ENCODE results near the gene ERCC6L.

Gene ERCC6L

GRCh38 chrX:72265263-72265662 lies 26.4 kb upstream of the ERCC6L start:
- DNase-seq (ENCODE audit: low read depth, low spot score) = no peak

GRCh38 chrX:72262077-72262476 lies 23.2 kb upstream of the ERCC6L start:
- in situ Hi-C loops (cut with HindIII; ENCODE audit: low sequenced_read_pairs) = no loop called here
- no peak for TF ChIP-seq CTCF (IDR thresholded peaks at IDR 0.05; ENCODE audit: low read depth, low read length)
- no peak overlapping the region for H3K4me3 ChIP-seq (ENCODE audit: low read depth, low read length)
- DNase-seq (ENCODE audit: low read depth, low spot score) = no peak

More at GRCh38 chrX:72265263-72265662, 26.4 kb upstream of the ERCC6L start:
- H3K4me3 ChIP-seq (ENCODE audit: low read depth, low read length) = no peak overlapping the region
- no peak for TF ChIP-seq CTCF (IDR thresholded peaks at IDR 0.05; ENCODE audit: low read depth, low read length)
- in situ Hi-C loops (cut with HindIII; ENCODE audit: low sequenced_read_pairs) = no loop called here

GRCh38 chrX:72260448-72260847 lies 21.6 kb upstream of the ERCC6L start:
- no peak for TF ChIP-seq CTCF (IDR thresholded peaks at IDR 0.05; ENCODE audit: low read depth, low read length)
- no peak for DNase-seq (ENCODE audit: low read depth, low spot score)
- H3K4me3 ChIP-seq (ENCODE audit: low read depth, low read length) = no peak overlapping the region
- in situ Hi-C loops (cut with HindIII; ENCODE audit: low sequenced_read_pairs) = no loop called here

- in situ Hi-C loops (cut with HindIII; ENCODE audit: low sequenced_read_pairs) = no loop called here
- H3K4me3 ChIP-seq (ENCODE audit: low read depth, low read length) = no peak overlapping the region
- peak; percentile 70 for DNase-seq (ENCODE audit: low read depth, low spot score)
- no peak for TF ChIP-seq CTCF (IDR thresholded peaks at IDR 0.05; ENCODE audit: low read depth, low read length)
These were observed 19.3 kb upstream of the ERCC6L start for GRCh38 chrX:72258174-72258573.

GRCh38 chrX:72255864-72256263 lies 17.0 kb upstream of the ERCC6L start:
- TF ChIP-seq CTCF (IDR thresholded peaks at IDR 0.05; ENCODE audit: low read depth, low read length) = no peak
- DNase-seq (ENCODE audit: low read depth, low spot score) = no peak
- in situ Hi-C loops (cut with HindIII; ENCODE audit: low sequenced_read_pairs) = no loop called here
- no peak overlapping the region for H3K4me3 ChIP-seq (ENCODE audit: low read depth, low read length)

- H3K4me3 ChIP-seq (ENCODE audit: low read depth, low read length) = no peak overlapping the region
- TF ChIP-seq CTCF (IDR thresholded peaks at IDR 0.05; ENCODE audit: low read depth, low read length) = no peak
These were observed 16.6 kb upstream of the ERCC6L start for GRCh38 chrX:72255445-72255844.

GRCh38 chrX:72254816-72255215 lies 16.0 kb upstream of the ERCC6L start:
- H3K4me3 ChIP-seq (ENCODE audit: low read depth, low read length) = no peak overlapping the region
- TF ChIP-seq CTCF (IDR thresholded peaks at IDR 0.05; ENCODE audit: low read depth, low read length) = no peak
- in situ Hi-C loops (cut with HindIII; ENCODE audit: low sequenced_read_pairs) = no loop called here
- DNase-seq (ENCODE audit: low read depth, low spot score) = no peak

More at GRCh38 chrX:72255445-72255844, 16.6 kb upstream of the ERCC6L start:
- no peak for DNase-seq (ENCODE audit: low read depth, low spot score)
- in situ Hi-C loops (cut with HindIII; ENCODE audit: low sequenced_read_pairs) = no loop called here

All from astrocyte of the spinal cord (primary cell).